ENCODE measurements around the gene UQCRH. TPM values are rescaled to one million over a fixed set of nuclear protein-coding genes. Genes with fewer than 3 reads are reported as not detected.

The UQCRH gene
- total and polyA plus RNA-seq, 2 of the 8 experiments (the other 6 are each of a cell fraction or from before 2014, with no cell fraction given), result 626 to 1,112 TPM

- Histone ChIP-seq H2AFZ (ENCODE audit: low read length) (no peak overlapping the region), H2AK5ac (ENCODE audit: low read depth, low read length) (no peak overlapping the region), H3K4ac (replicated peaks; ENCODE audit: insufficient read length, low read depth, low read length) (no peak overlapping the region), H3K79me1 (ENCODE audit: low read depth, low read length) (no peaks in the 10 kb centered on the region), H3K4me2 (ENCODE audit: insufficient read depth in 1 of 2, low read depth in 2 of 2, low read length in 2 of 2) (peak overlapping the region; percentile 18 to 47; a peak in 2 of 4 replicates), H3K23me2 (ENCODE audit: low read depth, low read length) (peaks cover 7% of the 10 kb centered on the region; the same call in 1 of the 2 replicates), H2BK12ac (ENCODE audit: low read depth, low read length) (no peak overlapping the region), H3K36me3 (ENCODE audit: control insufficient read depth in 2 of 4, insufficient read depth in 4 of 4, low read length in 3 of 4) (peaks cover 10 to 34% (median 16%) of the 10 kb centered on the region in 4 experiments), H3K23ac (ENCODE audit: insufficient read length) (no peak overlapping the region), H4K8ac (ENCODE audit: extremely low read depth, insufficient read depth, low read length) (no peak overlapping the region), H3K27ac (ENCODE audit: low read depth, low read length) (no peak overlapping the region), H2BK20ac (ENCODE audit: low read length) (no peak overlapping the region), H4K20me1 (replicated peaks in 1 of 2; ENCODE audit: control insufficient read depth in 1 of 2, insufficient read depth in 2 of 2, low read length in 2 of 2) (peaks cover 13 to 14% of the 10 kb centered on the region in 2 experiments), H3K18ac (ENCODE audit: extremely low read depth, low read length) (no peak overlapping the region), H3K9ac (replicated peaks in 1 of 4; ENCODE audit: extremely low read depth in 1 of 4, low read depth in 3 of 4, low read length in 3 of 4) (no peak overlapping the region), H3K27me3 (replicated peaks in 1 of 4; ENCODE audit: control insufficient read depth in 3 of 4, extremely low read depth in 1 of 4, insufficient read depth in 3 of 4, low read length in 3 of 4) (no peaks in the 10 kb centered on the region), H3K56ac (replicated peaks; ENCODE audit: insufficient read length, low read depth, low read length) (no peak overlapping the region), H2BK120ac (replicated peaks; ENCODE audit: low read depth, low read length) (no peak overlapping the region), H3K9me3 (ENCODE audit: insufficient read depth in 2 of 2, low read depth in 1 of 2, low read length in 1 of 2) (no peaks in the 10 kb centered on the region), H4K91ac (replicated peaks; ENCODE audit: insufficient read length, low read length) (no peak overlapping the region), H3K79me2 (ENCODE audit: control insufficient read depth in 1 of 2, insufficient read depth in 2 of 2, low read length in 2 of 2) (peaks cover 38 to 72% of the 10 kb centered on the region in 2 experiments), H3K14ac (ENCODE audit: insufficient read length) (no peak overlapping the region), H3K4me1 (replicated peaks in 1 of 4; ENCODE audit: control insufficient read depth in 3 of 4, insufficient read depth in 4 of 4, low read length in 3 of 4) (peaks cover 5 to 15% (median 13%) of the 10 kb centered on the region in 4 experiments; a peak in 6 of 7 replicates), H3K4me3 (ENCODE audit: extremely low read depth in 1 of 4, insufficient read depth in 2 of 4, low read depth in 3 of 4, low read length in 4 of 4) (peak overlapping the region in 1 of 4 experiments; percentile 2; a peak in 2 of 8 replicates), H2BK5ac (ENCODE audit: low read depth, low read length) (no peak overlapping the region), H2BK15ac (ENCODE audit: low read length) (no peak overlapping the region), H4K5ac (ENCODE audit: insufficient read length, low read depth, low read length) (no peak overlapping the region)
- CTCF ChIA-PET (ENCODE audit: partially characterized antibody), result interaction anchor here (0.6 to 1.3 kb wide), 3 partner anchors 12 to 23 kb away, joined by 3 to 4 read pairs (median 3); no protein-coding TSS in a partner anchor
- no peak for TF ChIP-seq BACH1 (IDR thresholded peaks at IDR 0.05; ENCODE audit: low read length)
- TF ChIP-seq TAF7 (optimal IDR thresholded peaks at IDR 0.05; ENCODE audit: borderline replicate concordance, low read depth, low read length), result no peak
- no peak for TF ChIP-seq RFX5 (IDR thresholded peaks at IDR 0.05; ENCODE audit: borderline replicate concordance, low read depth, low read length)
- no peak for TF ChIP-seq EGR1 (IDR thresholded peaks at IDR 0.05; ENCODE audit: borderline replicate concordance, low read depth, low read length)
- no peak for TF ChIP-seq SP4 (IDR thresholded peaks at IDR 0.05; ENCODE audit: low read length)
- no peak for TF ChIP-seq CBX8 (IDR thresholded peaks at IDR 0.05; ENCODE audit: borderline replicate concordance, low read depth, low read length)
- TF ChIP-seq SAP30 (IDR thresholded peaks at IDR 0.05; ENCODE audit: insufficient read depth, insufficient replicate concordance, low read length), result no peak
- TF ChIP-seq RAD21 (IDR thresholded peaks at IDR 0.05 in 1 of 2, conservative IDR thresholded peaks at IDR 0.05 in 1 of 2; ENCODE audit: low read depth in 2 of 2, low read length in 2 of 2), result no peak
- no peak for TF ChIP-seq BRCA1 (IDR thresholded peaks at IDR 0.05; ENCODE audit: low read depth, low read length)
- no peak for TF ChIP-seq HDAC2 (IDR thresholded peaks at IDR 0.05; ENCODE audit: borderline replicate concordance in 1 of 2, low read depth in 2 of 2, low read length in 2 of 2)
- no peak for TF ChIP-seq NANOG (IDR thresholded peaks at IDR 0.05; ENCODE audit: insufficient read depth, low read depth, low read length, poor library complexity, severe bottlenecking)
- no peak for TF ChIP-seq CTBP2 (IDR thresholded peaks at IDR 0.05; ENCODE audit: borderline replicate concordance, insufficient read depth, insufficient read length, low read length)
- WGBS, 2 experiments (ENCODE audit: extremely low coverage in 1 of 2, insufficient coverage in 1 of 2, insufficient read length in 1 of 2, insufficient replicate concordance in 2 of 2, low coverage in 1 of 2, low lambda C conversion rate in 2 of 2, missing lambda C conversion rate in 1 of 2), result 94% methylated on average over 8 of the region's 8 CpGs; no CpG with 5 or more reads in 1 of the 2 experiments
- no peak for FAIRE-seq
- DNase-seq (ENCODE audit: low read depth in 1 of 2, low spot score in 2 of 2), result no peak
- POLR2A ChIA-PET (ENCODE audit: partially characterized antibody), result interaction anchor here (0.9 to 6.1 kb wide), 5 partner anchors 9 to 58 kb away, joined by 3 to 70 read pairs (median 30); no protein-coding TSS in a partner anchor
Measured at GRCh38 chr1:46306159-46306530, 2.6 kb downstream of the UQCRH start.
